Right kidney (tissue), 9 donors: ENCODE data around the gene TRIM15.
"Not testable (repeated sequence)": the region's sequence is repeated elsewhere in the genome, so short reads cannot be mapped to it uniquely, and the experiment has no call there.

Experiments used
- DNase-seq: peaks from one replicate; pipeline ENCODE4 v3.0.0-alpha.2; 2016
- long read RNA-seq, 8 donors: transcript quantifications; one replicate each; lab custom pipeline, GENCODE V29; 2026

Gene TRIM15
- long read RNA-seq, donor 1: 0 reads
- long read RNA-seq, donor 2: 0 reads
- long read RNA-seq, donor 3: 0 reads
- long read RNA-seq, donor 4: 0 reads
- long read RNA-seq, donor 5: 0 reads
- long read RNA-seq, donor 6: 0 reads
- long read RNA-seq, donor 7: 0 reads
- long read RNA-seq, donor 8: 0 reads

GRCh38 chr6:30163090-30163917 is at the start of gene TRIM15:
TRIM15 (plus strand) TSS chr6:30163546; CDS start chr6:30163685, 139 bp downstream.
- no peak for DNase-seq

GRCh38 chr6:30113841-30114240 is 49.5 kb upstream of the TRIM15 start:
- no peak for DNase-seq

- no peak for DNase-seq
Observed at GRCh38 chr6:30116724-30117123, 46.6 kb upstream of the TRIM15 start.

DNA sequence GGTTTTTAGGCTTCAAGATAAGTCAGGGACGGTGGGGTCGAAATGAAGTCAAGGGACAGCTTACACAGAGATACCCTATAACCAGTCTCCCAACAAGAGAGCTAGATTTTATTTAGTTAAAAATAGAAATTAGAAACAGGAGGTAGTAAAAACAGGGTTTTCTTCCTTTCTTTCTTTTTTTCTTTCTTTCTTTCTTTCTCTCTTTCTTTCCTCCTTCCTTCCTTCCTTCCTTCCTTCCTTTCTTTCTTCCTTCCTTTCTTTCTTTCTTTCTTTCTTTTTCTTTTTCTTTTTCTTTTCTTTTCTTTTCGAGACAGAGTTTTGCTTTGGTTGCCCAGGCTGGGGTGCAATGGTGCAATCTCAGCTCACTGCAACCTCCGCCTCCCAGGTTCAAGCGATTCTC is 44.7 kb upstream of the TRIM15 start:
- DNase-seq: not testable (repeated sequence)

DNA sequence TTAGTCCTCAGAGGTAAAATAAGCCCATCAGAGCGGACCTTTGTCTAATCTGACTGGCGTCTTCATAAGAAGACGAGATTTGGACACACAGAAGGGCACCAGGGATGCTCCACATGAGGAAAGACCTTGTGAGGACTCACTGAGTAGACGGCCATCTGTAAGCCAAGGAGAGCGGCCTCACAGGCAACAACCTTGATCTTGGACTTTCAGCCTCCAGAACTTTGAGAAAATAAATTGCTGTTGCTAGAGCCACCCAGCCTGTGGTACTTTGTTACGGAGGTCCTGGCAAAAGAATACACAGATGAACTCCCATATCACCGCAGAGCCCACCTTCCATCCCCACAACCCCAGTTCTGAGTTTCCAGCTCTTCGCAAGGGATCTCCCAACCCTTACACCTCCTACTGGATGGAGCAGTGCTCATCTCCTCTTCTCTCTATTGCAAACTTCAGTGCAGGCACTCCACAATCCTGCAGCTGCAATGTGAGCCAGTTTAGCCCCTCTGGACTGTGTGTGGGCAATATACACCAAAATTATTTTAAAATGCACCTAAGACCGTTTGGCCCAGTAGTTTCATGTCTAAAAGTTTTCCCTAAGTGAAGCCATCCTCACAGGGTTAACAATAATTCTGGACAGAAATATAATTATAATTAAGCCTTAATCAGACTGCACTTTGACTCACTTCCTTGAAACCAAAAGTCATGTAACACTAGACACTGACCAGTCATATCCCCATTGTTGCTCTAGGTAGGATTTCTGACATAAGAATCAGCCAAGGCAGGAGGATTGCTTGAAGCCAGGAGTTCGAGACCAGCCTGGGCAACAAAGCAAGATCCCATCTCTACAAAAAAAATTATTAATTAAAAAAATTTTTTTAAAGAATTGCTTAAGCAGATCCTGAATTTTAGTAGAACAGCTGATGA is 41.6 kb upstream of the TRIM15 start:
- DNase-seq: no peak

DNA sequence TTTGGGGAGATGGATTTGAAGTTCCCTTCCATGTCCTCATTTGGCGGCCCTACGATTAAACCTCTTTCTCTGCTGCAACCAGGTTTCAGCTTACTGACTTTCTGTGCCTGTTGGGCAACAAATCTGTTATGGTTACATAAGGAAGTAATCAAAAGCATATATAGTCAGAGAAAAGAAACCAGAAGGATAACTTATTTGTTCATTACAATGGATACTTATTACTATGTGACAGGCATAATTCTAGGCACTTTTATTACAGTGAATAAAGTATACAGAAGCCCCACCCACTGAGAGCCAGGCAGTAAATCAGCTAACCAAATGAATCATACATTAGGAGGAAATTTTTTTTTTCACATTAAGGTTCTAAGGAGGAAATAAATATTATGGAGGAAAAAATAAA is 40.8 kb upstream of the TRIM15 start:
- no peak for DNase-seq

- DNase-seq: peak; percentile 54
Observed at GRCh38 chr6:30127238-30128093, 35.9 kb upstream of the TRIM15 start.

DNA sequence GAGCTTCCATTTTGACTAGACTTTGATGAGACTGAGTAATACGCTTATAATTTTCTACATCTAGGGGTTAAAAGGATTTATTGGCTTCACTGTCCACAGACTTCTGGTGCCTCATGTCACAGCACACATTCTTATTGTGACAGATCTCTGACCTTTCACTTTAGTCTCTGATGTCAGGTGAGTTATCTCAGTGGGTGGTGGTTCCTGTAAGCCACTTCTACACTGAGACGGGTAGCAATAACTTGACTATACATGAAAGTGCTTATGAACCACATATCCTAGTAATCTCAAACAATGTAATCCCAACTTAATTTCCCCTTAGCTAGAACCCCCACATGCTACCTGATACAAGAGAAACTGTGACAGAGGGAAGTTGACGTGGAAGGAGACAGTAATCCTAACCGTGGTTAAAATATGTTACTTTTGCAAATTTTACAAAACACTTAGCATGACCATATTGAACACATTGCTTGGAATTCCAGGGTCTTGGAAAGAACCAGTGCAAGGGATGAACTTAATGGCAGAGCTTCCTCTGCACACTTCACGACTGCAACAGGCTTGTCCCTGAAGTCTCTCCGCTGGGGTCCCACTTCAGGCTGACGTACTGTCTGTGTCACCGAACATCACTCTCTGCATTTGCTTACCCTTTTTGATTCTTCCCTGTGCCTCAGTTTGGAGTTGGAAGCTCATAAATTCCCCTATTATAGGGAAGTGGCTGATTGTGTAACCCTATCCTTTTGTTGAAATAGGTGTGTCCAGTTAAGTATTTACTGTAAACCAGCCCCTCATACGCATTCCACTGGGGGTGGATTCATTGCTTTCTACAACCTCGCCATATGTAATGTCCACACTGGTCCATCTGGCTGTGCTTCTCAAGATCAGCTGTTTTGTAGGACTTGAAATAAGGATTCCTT is 33.8 kb upstream of the TRIM15 start:
- DNase-seq: no peak

- DNase-seq: no peak
Observed at GRCh38 chr6:30130179-30130679, 33.1 kb upstream of the TRIM15 start.

DNA sequence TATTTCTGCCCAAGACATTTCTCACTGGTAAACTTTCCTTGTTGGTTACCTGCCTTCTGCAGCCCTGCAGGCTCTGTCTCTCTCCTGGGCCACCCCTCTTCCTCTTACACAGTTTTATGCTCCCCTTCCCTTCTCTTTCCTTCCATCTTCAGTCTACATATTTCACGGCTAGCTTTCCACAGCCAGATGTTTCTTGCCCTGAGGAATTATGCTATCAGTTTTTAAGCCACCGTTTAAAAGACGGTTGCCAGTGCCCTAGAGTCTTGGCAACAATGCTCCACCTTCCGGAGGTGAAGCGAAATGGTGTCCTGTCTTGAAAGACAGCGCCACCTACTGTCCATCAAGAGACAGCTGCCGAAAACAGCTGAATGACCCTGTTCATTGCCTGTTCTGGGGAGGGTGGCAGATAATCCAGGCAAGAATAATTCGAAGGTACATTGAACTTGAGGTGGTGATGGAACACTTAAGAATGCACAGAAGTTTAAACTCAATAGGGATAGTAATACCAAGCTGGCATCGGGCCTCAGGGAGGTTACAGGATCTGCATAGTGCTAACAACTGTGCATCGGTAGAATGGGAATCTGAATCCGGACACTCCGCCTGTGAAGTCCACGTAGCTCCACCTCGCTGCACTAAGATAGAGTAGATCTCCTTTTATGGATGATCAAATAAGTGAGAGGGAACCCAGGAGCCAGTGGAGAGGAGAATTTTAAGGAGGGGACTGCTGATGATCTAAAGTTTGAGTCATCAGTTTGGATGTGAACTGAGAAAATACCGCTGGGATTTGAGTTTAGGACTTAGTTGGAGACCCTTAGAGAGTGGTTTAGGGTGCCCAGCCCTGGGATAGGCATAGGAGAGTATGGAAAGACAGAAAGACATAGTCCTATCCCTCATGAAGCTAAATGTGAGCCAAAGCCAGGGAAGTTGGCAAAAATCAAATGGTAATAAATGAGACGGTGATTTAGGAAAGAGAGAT is 32.2 kb upstream of the TRIM15 start:
- DNase-seq: peak; percentile 59

DNA sequence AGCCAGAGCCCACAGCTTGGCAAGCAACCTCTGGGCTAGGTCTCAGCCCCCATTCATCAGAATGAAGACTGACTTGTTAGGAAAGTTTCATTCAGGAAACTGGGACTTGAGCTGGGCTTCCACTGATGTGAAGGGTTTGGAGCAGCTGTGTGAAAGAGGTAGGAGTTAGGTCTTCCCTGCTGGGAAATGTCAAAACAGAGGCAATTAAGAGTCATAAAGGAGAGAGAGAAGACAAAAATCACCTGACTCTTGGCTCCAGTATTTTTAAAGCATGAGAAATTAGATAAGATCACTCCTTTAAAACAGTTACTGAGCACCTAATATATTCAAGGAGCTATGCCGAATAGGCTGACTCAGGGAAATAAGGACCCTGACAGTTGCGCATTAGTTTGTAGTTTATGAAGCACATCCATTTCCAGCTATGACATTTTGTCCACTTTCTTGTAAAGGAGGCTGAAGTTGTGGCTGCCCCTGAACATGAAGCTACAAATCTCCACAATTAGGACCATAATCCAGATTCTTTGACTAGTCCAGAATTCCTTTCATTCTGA is 31.3 kb upstream of the TRIM15 start:
- DNase-seq: no peak

DNA sequence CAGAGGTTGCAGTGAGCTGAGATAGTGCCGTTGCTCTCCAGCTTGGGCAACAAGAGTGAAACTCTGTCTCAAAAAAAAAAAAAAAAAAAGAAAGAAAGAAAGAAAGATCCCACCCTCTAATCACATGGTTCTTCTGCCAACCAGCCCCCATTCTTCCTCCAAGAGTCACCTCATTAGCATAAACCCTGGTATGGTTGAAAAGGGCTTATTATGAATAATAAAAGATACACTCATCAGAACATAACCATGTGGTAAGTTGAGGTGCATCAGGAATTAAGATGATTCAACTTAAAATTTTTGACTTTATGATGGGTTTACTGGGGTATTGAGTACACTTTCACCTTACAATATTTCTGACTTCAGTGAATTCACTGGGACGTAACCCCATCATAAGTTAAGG is 28.2 kb upstream of the TRIM15 start:
- no peak for DNase-seq

DNA sequence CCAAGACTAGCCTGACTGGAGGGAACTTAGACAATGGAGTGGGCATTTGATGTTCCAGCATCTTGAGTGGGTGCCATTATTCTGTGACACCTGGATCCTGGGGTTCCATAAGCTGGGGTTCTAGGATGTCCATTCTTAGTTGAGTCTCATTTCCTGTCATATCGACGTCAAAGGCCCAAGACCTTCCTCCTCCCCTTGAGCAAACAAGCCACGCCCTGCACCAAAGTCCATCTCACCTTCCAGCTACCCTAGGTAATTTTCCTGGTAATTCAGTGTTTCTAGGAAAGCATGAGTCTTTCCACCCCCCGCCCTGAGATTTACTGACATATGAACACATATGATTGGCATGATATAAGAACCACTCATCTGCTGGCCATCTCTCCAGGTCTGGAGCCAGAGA is 27.6 kb upstream of the TRIM15 start, which contains the start of gene TRIM40:
TSS of gene TRIM40 (plus strand) at position 384 of the 400 bp plus-strand sequence. CDS start 897 bp downstream, outside the sequence.
- DNase-seq: no peak

DNA sequence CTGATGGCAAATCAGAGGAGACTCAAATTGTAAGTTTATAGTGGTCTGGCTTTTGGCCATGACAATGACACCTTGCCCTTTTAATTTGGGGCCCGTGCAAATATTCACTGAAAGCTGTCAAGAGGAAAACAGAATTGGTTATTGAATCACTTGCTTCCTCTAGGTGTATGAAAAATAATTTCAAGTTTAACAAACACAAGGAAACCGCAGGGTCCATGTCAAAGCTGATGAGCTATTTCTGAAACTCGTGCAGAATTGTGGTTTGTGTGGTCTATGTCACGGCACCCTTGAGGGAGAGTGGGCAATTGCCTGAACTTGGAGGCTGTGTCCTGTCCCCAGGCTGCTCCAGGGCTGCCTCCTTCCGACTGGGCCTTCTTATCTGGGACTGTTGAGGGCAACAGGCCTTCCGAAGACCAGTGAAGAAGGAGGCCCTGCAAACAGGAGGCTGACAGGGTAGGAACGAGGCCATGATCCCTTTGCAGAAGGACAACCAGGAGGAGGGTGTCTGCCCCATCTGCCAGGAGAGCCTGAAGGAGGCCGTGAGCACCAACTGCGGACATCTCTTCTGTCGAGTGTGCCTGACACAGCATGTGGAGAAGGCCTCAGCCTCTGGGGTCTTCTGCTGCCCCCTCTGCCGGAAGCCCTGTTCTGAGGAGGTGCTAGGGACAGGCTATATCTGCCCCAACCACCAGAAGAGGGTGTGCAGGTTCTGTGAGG is 26.6 kb upstream of the TRIM15 start:
- no peak for DNase-seq

- not testable (repeated sequence) for DNase-seq
Observed at GRCh38 chr6:30140240-30140639, 23.1 kb upstream of the TRIM15 start.

DNA sequence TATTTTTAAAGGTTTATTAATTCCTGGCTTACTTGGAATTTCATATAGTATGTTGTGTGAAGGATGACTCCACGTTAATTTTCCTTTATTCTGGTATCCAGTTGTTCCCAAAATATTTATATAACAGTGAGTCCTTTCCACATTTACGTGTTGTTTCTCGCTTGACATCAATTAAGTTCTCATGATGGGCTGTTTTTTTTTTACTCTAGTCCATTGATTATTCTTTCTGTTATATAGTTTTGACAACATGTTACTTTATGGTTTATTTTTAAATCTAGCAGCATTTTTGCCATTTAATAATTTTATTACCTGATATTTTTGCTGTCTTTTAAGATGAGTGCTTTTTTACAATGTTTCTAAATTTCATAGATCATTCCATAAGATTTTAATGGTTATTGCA is 20.7 kb upstream of the TRIM15 start:
- no peak for DNase-seq

DNA sequence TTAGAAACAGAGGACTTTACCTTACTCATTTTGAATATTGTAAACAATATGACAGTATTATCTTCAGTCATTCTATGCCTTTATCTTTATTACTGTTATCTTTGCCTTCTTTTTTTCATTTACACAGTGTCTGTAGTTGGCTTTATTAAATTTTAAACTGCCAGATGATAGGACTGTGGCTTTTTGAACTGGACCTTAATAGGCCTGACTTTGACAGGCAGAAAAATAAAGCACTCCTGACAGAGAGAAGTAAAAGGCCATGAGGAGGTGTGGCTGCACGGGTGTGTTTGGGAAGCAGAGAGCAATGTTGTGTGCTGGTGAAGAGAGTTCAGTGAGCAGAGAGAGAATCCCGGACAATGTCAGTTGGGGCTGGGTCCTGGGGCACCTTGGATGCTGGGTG is 19.6 kb upstream of the TRIM15 start:
- DNase-seq: no peak

GRCh38 chr6:30144811-30145210 is 18.5 kb upstream of the TRIM15 start:
- no peak for DNase-seq
